Neural cell (in vitro differentiated cells): ENCODE measurements around the gene ARL15. TPM values are rescaled to one million over a fixed set of nuclear protein-coding genes. Genes with fewer than 3 reads are reported as not detected.

Experiments
- H2AFZ ChIP-seq: fragments of 200-600, 300-800 bp; sonication (generic), shearing (Covaris generic); 2 replicates; pipeline ENCODE4 v1.6.0; 2014; ENCODE audit warnings: low read depth, mild to moderate bottlenecking, antibody characterized with exemption, low read length, moderate library complexity
- H3F3A ChIP-seq: fragments of 200-600 bp; shearing (Covaris generic); 2 replicates; pipeline ENCODE4 v1.6.1; 2016; ENCODE audit warnings: mild to moderate bottlenecking, moderate library complexity, mixed read lengths, antibody characterized with exemption, low read length; ENCODE audit not compliant: insufficient read depth, poor library complexity, severe bottlenecking
- H3K27ac ChIP-seq: fragments of 200-600, 300-800 bp; sonication (generic), shearing (Covaris generic); 2 replicates; pipeline ENCODE4 v1.5.1; 2014; ENCODE audit warnings: mild to moderate bottlenecking, low read length, moderate library complexity
- H3K27me3 ChIP-seq: fragments of 300-800, 200-600 bp; sonication (generic), shearing (Covaris generic); 2 replicates; pipeline ENCODE4 v1.6.0; 2014; ENCODE audit warnings: mild to moderate bottlenecking, low read depth, low read length, moderate library complexity; ENCODE audit not compliant: insufficient read depth
- H3K36me3 ChIP-seq: fragments of 300-800, 200-600 bp; sonication (generic), shearing (Covaris generic); 2 replicates; pipeline ENCODE4 v1.5.1; 2014; ENCODE audit warnings: mild to moderate bottlenecking, antibody characterized with exemption, low read length, moderate library complexity; ENCODE audit not compliant: insufficient read depth
- H3K4me2 ChIP-seq: fragments of 300-800, 200-600 bp; sonication (generic), shearing (Covaris generic); 2 replicates; pipeline ENCODE4 v1.6.0; 2014; ENCODE audit warnings: mild to moderate bottlenecking, low read length
- H3K4me3 ChIP-seq: fragments of 300-800, 200-600 bp; sonication (generic), shearing (Covaris generic); 2 replicates; pipeline ENCODE4 v1.5.1; 2014; ENCODE audit warnings: mild to moderate bottlenecking, low read length, moderate library complexity
- H3K79me2 ChIP-seq: fragments of 200-600 bp; shearing (Covaris generic); replicated peaks from 2 replicates; pipeline ENCODE4 v1.6.0; 2014; ENCODE audit warnings: mild to moderate bottlenecking, low read length, moderate library complexity; ENCODE audit not compliant: insufficient read depth
- H3K9ac ChIP-seq: fragments of 300-800, 200-600 bp; sonication (generic), shearing (Covaris generic); 2 replicates; pipeline ENCODE4 v1.6.1; 2016; ENCODE audit warnings: mild to moderate bottlenecking, low read length, mixed read lengths
- H3K9me2 ChIP-seq: fragments of 200-600 bp; shearing (Covaris generic); 2 replicates; pipeline ENCODE4 v1.6.1; 2016; ENCODE audit warnings: mild to moderate bottlenecking, low read length, mixed read lengths; ENCODE audit not compliant: insufficient read depth
- H3K9me3 ChIP-seq: fragments of 200-600, 300-800 bp; sonication (generic), shearing (Covaris generic); 2 replicates; pipeline ENCODE4 v1.6.1; 2016; ENCODE audit warnings: mild to moderate bottlenecking, mixed run types, low read length, moderate library complexity, mixed read lengths
- H4K20me1 ChIP-seq: fragments of 200-600 bp; shearing (Covaris generic); 2 replicates; pipeline ENCODE4 v1.6.1; 2016; ENCODE audit warnings: mild to moderate bottlenecking, mixed run types; ENCODE audit not compliant: insufficient read depth
- CTCF ChIP-seq: fragments of 450-650 bp; IDR thresholded peaks from 2 replicates; pipeline ENCODE4 v1.5.1; 2014; ENCODE audit warnings: antibody characterized with exemption, mild to moderate bottlenecking, moderate library complexity; ENCODE audit not compliant: poor library complexity, severe bottlenecking
- EP300 ChIP-seq: fragments of 450-650 bp; conservative IDR thresholded peaks from 2 replicates; pipeline ENCODE4 v1.6.1; 2014; ENCODE audit warnings: antibody characterized with exemption, mild to moderate bottlenecking, moderate library complexity; ENCODE audit not compliant: poor library complexity, severe bottlenecking
- EZH2 ChIP-seq: fragments of 200-600, 300-800 bp; shearing (Covaris generic), sonication (generic); IDR thresholded peaks from 2 replicates; pipeline ENCODE4 v1.6.1; 2014; ENCODE audit warnings: antibody characterized with exemption, low read length, borderline replicate concordance, mild to moderate bottlenecking; ENCODE audit not compliant: insufficient read depth, poor library complexity, severe bottlenecking
- MXI1 ChIP-seq: fragments of 450-650 bp; conservative IDR thresholded peaks from 2 replicates; pipeline ENCODE4 v1.6.1; 2014; ENCODE audit warnings: antibody characterized with exemption, mild to moderate bottlenecking; ENCODE audit not compliant: poor library complexity, severe bottlenecking
- POLR2AphosphoS5 ChIP-seq: IDR thresholded peaks from 2 replicates; pipeline ENCODE4 v1.6.1; 2012
- RAD21 ChIP-seq: fragments of 450-650 bp; conservative IDR thresholded peaks from 2 replicates; pipeline ENCODE4 v1.6.1; 2014; ENCODE audit warnings: antibody characterized with exemption, mild to moderate bottlenecking, moderate library complexity
- SMC3 ChIP-seq: fragments of 450-650 bp; conservative IDR thresholded peaks from 2 replicates; pipeline ENCODE4 v1.6.1; 2014; ENCODE audit warnings: antibody characterized with exemption, mild to moderate bottlenecking, moderate library complexity; ENCODE audit not compliant: poor library complexity
- TAF1 ChIP-seq: IDR thresholded peaks from 2 replicates; pipeline ENCODE4 v1.6.1; 2012; ENCODE audit warnings: low read depth
- polyA plus RNA-seq: library from polyadenylated mRNA; depleted of rRNA; stranded (reverse); fragments of >200 nt; gene quantifications from 2 replicates; pipeline ENCODE4 v1.2.3, GENCODE V29; 2014
- TF ChIP-seq, protein P1 (sequence below): IDR thresholded peaks from 2 replicates; pipeline ENCODE4 v1.6.1; 2012; ENCODE audit warnings: borderline replicate concordance

The ARL15 gene
- polyA plus RNA-seq, 1 donor from 2014 or later, result 51.9 TPM

- H3K79me2 ChIP-seq, result no peaks in the 10 kb centered on the region
- no peaks in the 10 kb centered on the region for H4K20me1 ChIP-seq
- no peaks in the 10 kb centered on the region for H3K27me3 ChIP-seq
- H2AFZ ChIP-seq, result no peak overlapping the region
- H3K9ac ChIP-seq, result no peak overlapping the region
- no peaks in the 10 kb centered on the region for H3K36me3 ChIP-seq
- H3F3A ChIP-seq, result no peaks in the 10 kb centered on the region
- no peak overlapping the region for H3K4me3 ChIP-seq
- no peak overlapping the region for H3K27ac ChIP-seq
- H3K9me3 ChIP-seq, result no peaks in the 10 kb centered on the region
- no peak overlapping the region for H3K4me2 ChIP-seq
- no peaks in the 10 kb centered on the region for H3K9me2 ChIP-seq
- TF ChIP-seq MXI1 (no peak), POLR2AphosphoS5 (no peak), SMC3 (no peak), CTCF (no peak), EZH2 (no peak), EP300 (no peak), TAF1 (no peak), RAD21 (no peak)
- TF ChIP-seq, protein P1, sequence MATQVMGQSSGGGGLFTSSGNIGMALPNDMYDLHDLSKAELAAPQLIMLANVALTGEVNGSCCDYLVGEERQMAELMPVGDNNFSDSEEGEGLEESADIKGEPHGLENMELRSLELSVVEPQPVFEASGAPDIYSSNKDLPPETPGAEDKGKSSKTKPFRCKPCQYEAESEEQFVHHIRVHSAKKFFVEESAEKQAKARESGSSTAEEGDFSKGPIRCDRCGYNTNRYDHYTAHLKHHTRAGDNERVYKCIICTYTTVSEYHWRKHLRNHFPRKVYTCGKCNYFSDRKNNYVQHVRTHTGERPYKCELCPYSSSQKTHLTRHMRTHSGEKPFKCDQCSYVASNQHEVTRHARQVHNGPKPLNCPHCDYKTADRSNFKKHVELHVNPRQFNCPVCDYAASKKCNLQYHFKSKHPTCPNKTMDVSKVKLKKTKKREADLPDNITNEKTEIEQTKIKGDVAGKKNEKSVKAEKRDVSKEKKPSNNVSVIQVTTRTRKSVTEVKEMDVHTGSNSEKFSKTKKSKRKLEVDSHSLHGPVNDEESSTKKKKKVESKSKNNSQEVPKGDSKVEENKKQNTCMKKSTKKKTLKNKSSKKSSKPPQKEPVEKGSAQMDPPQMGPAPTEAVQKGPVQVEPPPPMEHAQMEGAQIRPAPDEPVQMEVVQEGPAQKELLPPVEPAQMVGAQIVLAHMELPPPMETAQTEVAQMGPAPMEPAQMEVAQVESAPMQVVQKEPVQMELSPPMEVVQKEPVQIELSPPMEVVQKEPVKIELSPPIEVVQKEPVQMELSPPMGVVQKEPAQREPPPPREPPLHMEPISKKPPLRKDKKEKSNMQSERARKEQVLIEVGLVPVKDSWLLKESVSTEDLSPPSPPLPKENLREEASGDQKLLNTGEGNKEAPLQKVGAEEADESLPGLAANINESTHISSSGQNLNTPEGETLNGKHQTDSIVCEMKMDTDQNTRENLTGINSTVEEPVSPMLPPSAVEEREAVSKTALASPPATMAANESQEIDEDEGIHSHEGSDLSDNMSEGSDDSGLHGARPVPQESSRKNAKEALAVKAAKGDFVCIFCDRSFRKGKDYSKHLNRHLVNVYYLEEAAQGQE, result no peak
Observed at GRCh38 chr5:54086191-54086590, 224.2 kb downstream of the ARL15 start.

DNA sequence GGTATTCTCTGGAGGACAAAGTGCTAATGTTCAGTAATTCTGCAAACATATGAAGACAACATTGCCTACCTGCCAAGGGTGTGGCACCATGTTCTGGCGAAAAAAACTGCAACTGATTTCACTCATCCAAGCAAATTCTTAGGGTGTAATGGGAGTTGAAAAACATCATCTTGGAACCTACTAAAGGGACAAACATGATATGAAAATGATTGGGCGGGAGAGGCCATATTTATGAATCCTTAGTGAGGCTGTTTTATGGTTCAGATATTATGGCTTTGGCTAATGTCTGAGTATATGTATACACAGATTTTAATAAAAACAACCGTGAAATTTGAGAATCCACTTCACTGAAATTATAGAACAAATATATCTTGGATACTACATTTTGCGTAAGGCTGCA, 225.7 kb downstream of the ARL15 start:
- H3K4me2 ChIP-seq, result no peak overlapping the region
- H3K9me2 ChIP-seq, result no peaks in the 10 kb centered on the region
- TF ChIP-seq TAF1 (no peak), POLR2AphosphoS5 (no peak), EZH2 (no peak), RAD21 (no peak), SMC3 (no peak), CTCF (no peak), EP300 (no peak), MXI1 (no peak)
- TF ChIP-seq, protein P1, result no peak
- no peaks in the 10 kb centered on the region for H3K27me3 ChIP-seq
- no peaks in the 10 kb centered on the region for H3K79me2 ChIP-seq
- H3K4me3 ChIP-seq, result no peak overlapping the region
- no peaks in the 10 kb centered on the region for H3K36me3 ChIP-seq
- no peaks in the 10 kb centered on the region for H4K20me1 ChIP-seq
- H3F3A ChIP-seq, result no peaks in the 10 kb centered on the region
- no peak overlapping the region for H3K9ac ChIP-seq
- no peaks in the 10 kb centered on the region for H3K9me3 ChIP-seq
- no peak overlapping the region for H2AFZ ChIP-seq
- H3K27ac ChIP-seq, result no peak overlapping the region
